AG09319 (cell line): ENCODE data around the gene RGS11.

Experiments used
- DNase-seq: peaks from one replicate; pipeline ENCODE4 v3.0.0-alpha.2; 2010; ENCODE audit warnings: low read depth; ENCODE audit errors: extremely low read depth
- TF ChIP-seq, protein P1 (sequence below): IDR thresholded peaks from 2 replicates; pipeline ENCODE4 v1.5.1; 2011; ENCODE audit warnings: low read depth, mild to moderate bottlenecking, inconsistent platforms, low read length, moderate library complexity

Gene RGS11

DNA sequence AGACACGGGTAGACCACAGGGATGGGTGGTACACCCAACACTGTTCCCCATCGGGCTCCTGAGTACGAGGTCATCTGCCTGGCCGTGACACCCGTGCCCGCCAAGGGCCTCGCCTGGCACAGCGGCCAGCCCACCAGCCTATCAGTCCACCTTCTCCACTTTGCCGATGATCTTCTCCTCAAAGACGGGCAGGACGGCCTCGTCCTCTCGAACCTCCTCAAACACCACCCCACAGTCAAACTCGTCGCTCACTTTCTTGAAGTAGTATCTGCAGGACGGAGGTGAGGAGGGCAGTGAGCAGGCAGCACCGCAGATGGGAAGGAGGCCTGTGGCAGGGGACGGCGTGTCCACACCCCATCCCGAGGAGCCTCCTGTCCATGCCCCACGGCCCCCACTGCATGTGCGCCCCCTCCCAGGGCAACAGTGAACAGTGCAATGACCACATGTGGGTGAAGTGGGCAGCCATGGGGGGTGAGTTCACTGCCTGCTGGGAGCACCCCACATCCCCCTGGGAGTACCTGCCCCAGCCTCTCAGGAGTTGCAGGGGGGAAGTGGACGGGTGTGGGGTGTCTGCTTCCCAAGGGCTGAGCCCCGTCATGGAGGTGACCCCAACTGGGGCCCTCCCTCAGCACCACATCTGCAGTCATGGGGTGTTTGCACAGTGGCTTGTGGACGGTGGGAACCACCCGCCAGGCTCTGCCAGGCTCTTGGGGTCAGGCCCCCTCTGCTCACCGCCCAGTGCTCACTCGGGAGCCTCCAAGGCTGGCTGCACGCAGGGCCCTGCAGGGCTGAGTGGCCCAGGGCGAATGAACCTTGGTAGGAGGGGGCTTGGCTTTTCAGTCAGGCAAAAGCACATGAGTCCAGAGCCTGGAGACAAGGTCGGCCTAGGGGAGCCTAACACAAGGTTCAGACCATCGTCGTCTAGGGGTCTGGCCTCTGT, 12.5 kb upstream of the RGS11 start:
- no peak for DNase-seq
- TF ChIP-seq, protein P1, sequence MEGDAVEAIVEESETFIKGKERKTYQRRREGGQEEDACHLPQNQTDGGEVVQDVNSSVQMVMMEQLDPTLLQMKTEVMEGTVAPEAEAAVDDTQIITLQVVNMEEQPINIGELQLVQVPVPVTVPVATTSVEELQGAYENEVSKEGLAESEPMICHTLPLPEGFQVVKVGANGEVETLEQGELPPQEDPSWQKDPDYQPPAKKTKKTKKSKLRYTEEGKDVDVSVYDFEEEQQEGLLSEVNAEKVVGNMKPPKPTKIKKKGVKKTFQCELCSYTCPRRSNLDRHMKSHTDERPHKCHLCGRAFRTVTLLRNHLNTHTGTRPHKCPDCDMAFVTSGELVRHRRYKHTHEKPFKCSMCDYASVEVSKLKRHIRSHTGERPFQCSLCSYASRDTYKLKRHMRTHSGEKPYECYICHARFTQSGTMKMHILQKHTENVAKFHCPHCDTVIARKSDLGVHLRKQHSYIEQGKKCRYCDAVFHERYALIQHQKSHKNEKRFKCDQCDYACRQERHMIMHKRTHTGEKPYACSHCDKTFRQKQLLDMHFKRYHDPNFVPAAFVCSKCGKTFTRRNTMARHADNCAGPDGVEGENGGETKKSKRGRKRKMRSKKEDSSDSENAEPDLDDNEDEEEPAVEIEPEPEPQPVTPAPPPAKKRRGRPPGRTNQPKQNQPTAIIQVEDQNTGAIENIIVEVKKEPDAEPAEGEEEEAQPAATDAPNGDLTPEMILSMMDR: no peak

DNA sequence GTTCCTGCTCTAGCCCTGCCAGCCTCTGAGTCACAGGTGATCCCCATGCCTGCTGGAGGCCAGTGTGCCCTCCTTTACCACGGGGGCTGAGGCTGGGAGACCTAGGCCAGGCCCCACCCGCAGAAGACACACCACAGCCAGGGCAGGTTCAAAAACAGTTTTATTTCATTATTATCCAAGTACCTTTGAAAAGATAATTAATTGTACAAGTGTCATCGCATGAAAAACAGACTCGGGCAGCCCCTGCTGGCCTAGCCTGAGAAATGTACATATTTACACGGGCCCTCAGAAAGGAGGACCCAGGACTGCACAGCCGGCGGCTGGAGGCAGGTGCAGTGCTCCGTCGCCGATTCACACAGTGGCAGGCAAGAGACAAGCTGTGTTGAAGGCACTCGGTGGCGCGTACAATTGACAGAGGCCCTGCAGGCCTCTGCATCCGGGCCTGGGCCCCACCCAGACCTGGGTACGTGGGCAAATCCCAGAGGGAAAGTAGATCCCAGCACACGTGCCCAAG, 11.6 kb upstream of the RGS11 start:
- TF ChIP-seq, protein P1: no peak
- no peak for DNase-seq

DNA sequence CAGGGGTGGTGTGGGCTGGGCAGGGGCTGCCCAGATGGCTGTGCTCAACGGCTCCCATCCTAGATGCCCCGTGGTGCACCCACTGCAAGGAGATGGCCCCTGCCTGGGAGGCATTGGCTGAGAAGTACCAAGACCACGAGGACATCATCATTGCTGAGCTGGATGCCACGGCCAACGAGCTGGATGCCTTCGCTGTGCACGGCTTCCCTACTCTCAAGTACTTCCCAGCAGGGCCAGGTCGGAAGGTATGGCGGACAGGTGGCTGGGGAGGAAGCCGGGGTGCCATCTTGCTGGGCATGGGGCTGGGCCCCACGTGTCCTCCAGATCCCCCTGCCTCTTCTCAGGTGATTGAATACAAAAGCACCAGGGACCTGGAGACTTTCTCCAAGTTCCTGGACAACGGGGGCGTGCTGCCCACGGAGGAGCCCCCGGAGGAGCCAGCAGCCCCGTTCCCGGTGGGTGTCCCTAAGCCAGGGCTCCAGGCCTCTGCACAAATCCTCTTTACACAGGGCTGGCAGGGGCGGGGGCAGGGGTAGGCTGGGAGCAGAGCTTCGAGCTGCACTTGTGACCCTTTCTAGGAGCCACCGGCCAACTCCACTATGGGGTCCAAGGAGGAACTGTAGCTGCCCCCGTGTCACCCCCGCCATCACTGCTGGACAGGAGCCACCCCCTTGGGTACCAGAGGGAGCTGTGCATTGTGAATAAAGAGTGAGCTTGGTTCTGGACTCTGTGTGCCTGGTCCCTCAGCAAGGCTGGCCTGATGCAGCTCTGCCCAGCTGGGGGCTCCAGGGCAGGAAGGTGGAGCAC, 10.9 kb upstream of the RGS11 start:
- TF ChIP-seq, protein P1: no peak

DNA sequence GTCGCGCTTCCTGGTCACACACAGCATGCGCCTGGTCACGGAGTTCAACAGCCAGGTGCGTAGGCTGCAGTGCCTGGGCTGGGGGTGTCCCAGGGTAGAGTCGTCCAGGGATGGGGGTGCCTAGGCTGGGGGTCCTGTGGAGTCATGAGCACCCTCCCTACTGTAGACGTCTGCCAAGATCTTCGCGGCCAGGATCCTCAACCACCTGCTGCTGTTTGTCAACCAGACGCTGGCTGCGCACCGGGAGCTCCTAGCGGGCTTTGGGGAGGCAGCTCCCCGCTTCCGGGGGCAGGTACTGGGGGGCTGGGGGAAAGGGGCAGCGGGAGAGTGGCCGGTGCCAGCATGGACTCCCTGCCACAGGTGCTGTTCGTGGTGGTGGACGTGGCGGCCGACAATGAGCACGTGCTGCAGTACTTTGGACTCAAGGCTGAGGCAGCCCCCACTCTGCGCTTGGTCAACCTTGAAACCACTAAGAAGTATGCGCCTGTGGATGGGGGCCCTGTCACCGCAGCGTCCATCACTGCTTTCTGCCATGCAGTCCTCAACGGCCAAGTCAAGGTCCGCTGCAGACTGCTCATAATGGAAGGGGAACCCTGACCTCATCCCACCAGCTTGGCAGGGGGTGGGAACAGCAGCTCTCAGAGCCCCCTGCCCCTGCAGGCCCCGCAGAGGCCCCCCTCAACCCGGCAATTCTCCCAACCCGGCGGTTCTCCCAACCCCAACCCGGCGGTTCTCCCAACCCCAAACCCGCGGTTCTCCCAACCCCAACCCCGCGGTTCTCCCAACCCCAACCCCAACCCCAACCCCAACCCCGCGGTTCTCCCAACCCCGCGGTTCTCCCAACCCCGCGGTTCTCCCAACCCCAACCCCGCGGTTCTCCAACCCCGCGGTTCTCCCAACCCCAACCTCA, 9.7 kb upstream of the RGS11 start:
- DNase-seq: no peak
- TF ChIP-seq, protein P1: no peak

More for the DNA sequence above, 10.9 kb upstream of the RGS11 start:
- no peak for DNase-seq

DNA sequence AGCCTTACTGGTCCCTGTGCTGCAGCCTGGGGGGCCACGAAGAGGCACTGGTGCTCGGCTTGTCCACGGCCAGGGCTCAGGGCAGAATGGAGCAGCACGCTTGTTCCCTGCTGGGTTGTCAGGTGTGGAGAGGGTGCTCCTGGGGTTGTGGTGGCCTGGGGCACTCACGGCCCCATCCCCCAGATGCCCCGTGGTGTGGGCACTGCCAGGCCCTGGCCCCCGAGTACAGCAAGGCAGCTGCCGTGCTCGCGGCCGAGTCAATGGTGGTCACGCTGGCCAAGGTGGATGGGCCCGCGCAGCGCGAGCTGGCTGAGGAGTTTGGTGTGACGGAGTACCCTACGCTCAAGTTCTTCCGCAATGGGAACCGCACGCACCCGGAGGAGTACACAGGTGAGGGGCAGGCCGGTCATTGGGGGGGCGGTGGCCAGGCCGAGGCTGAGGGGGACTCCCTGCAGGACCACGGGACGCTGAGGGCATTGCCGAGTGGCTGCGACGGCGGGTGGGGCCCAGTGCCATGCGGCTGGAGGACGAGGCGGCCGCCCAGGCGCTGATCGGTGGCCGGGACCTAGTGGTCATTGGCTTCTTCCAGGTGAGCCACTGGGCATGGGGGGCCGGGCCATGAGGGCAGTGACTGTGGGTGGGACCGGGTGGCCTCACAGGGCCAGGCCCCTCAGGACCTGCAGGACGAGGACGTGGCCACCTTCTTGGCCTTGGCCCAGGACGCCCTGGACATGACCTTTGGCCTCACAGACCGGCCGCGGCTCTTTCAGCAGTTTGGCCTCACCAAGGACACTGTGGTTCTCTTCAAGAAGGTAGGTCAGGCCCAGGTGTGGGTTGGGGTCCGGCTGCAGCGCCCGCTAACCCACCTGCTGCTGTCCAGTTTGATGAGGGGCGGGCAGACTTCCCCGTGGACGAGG, 8.7 kb upstream of the RGS11 start:
- TF ChIP-seq, protein P1: no peak

More for the DNA sequence above, 8.7 kb upstream of the RGS11 start:
- DNase-seq: no peak
